Keratinocyte (primary cell): Measurements from ENCODE around the gene MTMR3. TPM values are rescaled to one million over a fixed set of nuclear protein-coding genes. Genes with fewer than 3 reads are reported as not detected.

ENCODE experiments used
- DNase-seq: peaks from one replicate; pipeline ENCODE4 v3.0.0-alpha.2; 2011; ENCODE audit warnings: low read depth, missing footprints, low spot score
- FAIRE-seq: peaks from 2 replicates; lab custom pipeline; 2011; peaks lifted over from hg19 to GRCh38; lab: Jason Lieb, UNC
- H2AFZ ChIP-seq: 2 replicates; pipeline ENCODE4 v1.6.0; 2012; ENCODE audit warnings: low read length, control low read depth, inconsistent platforms; ENCODE audit not compliant: control insufficient read depth
- H3K27ac ChIP-seq: 2 replicates; pipeline ENCODE4 v1.5.1; 2011; ENCODE audit warnings: low read length; ENCODE audit not compliant: control insufficient read depth, insufficient read depth
- H3K27me3 ChIP-seq: 3 replicates; pipeline ENCODE4 v1.6.0; 2011; ENCODE audit warnings: low read length; ENCODE audit not compliant: control insufficient read depth, insufficient read depth; ENCODE audit errors: extremely low read depth
- H3K36me3 ChIP-seq, 2 experiments: 2 replicates in 1 of 2; 3 replicates in 1 of 2; pipeline ENCODE4 v1.5.1; 2011; ENCODE audit warnings: low read length in 2 of 2, mild to moderate bottlenecking in 1 of 2; ENCODE audit not compliant: control insufficient read depth in 2 of 2, insufficient read depth in 2 of 2; ENCODE audit errors: extremely low read depth in 1 of 2
- H3K4me1 ChIP-seq: 3 replicates; pipeline ENCODE4 v1.5.1; 2011; ENCODE audit warnings: low read length; ENCODE audit not compliant: control insufficient read depth, insufficient read depth; ENCODE audit errors: extremely low read depth
- H3K4me2 ChIP-seq: 3 replicates; pipeline ENCODE4 v1.6.0; 2011; ENCODE audit warnings: low read depth, low read length; ENCODE audit not compliant: control insufficient read depth, insufficient read depth; ENCODE audit errors: extremely low read depth
- H3K4me3 ChIP-seq, 3 experiments: fragments of 200-600 bp in 1 of 3; sonication (generic) in 1 of 3; 2 replicates in 2 of 3; 3 replicates in 1 of 3; pipeline ENCODE4 v1.5.1; 2011 to 2016; ENCODE audit warnings: low read length in 3 of 3, mild to moderate bottlenecking in 3 of 3, control low read depth in 2 of 3, inconsistent platforms in 1 of 3, low read depth in 1 of 3, mixed read lengths in 1 of 3, mixed run types in 1 of 3, moderate library complexity in 1 of 3; ENCODE audit not compliant: control insufficient read depth in 2 of 3, insufficient read depth in 2 of 3; ENCODE audit errors: extremely low read depth in 1 of 3
- H3K79me2 ChIP-seq: 2 replicates; pipeline ENCODE4 v1.6.0; 2012; ENCODE audit warnings: low read length; ENCODE audit not compliant: control insufficient read depth, insufficient read depth
- H3K9ac ChIP-seq: 3 replicates; pipeline ENCODE4 v1.6.0; 2011; ENCODE audit warnings: low read length; ENCODE audit not compliant: control insufficient read depth, insufficient read depth; ENCODE audit errors: extremely low read depth
- H3K9me1 ChIP-seq: 3 replicates; pipeline ENCODE4 v1.6.0; 2011; ENCODE audit warnings: low read length; ENCODE audit not compliant: control insufficient read depth, insufficient read depth; ENCODE audit errors: extremely low read depth
- H3K9me3 ChIP-seq: 2 replicates; pipeline ENCODE4 v1.5.1; 2012; ENCODE audit warnings: low read depth, low read length; ENCODE audit not compliant: control insufficient read depth
- H4K20me1 ChIP-seq: 3 replicates; pipeline ENCODE4 v1.6.0; 2011; ENCODE audit warnings: low read length; ENCODE audit not compliant: control insufficient read depth, insufficient read depth; ENCODE audit errors: extremely low read depth
- CTCF ChIP-seq, 3 experiments: IDR thresholded peaks in 1 of 3; conservative IDR thresholded peaks in 1 of 3; optimal IDR thresholded peaks in 1 of 3; 2 replicates in 2 of 3; 3 replicates in 1 of 3; pipeline versions ENCODE3 to v1.5.1; 2011; ENCODE audit warnings: low read length in 3 of 3, mild to moderate bottlenecking in 3 of 3, moderate library complexity in 2 of 3, control low read depth in 1 of 3, inconsistent platforms in 1 of 3; ENCODE audit not compliant: insufficient read depth in 2 of 3; ENCODE audit errors: extremely low read depth in 1 of 3
- EZH2 ChIP-seq: IDR thresholded peaks from one replicate; pipeline ENCODE4 v1.6.1; 2012; ENCODE audit warnings: inconsistent platforms, mild to moderate bottlenecking, low read length, moderate library complexity
- dilution Hi-C: fragments of 300-500 bp; cut with MboI; formaldehyde crosslinking; loops from one replicate; pipeline ENCODE4 v1.7.0; 2020; ENCODE audit warnings: low sequenced_read_pairs; ENCODE audit not compliant: extremely low pct_ligation_motif_present
- polyA plus RNA-seq, 5 experiments: library from polyadenylated mRNA; depleted of rRNA in 3 of 5; stranded (reverse) in 3 of 5; stranded (forward) in 1 of 5; unstranded in 1 of 5; fragments of >200 nt; gene quantifications; 1 replicate in 1 of 5; 2 replicates in 3 of 5; 3 replicates in 1 of 5; pipeline versions ENCODE4 v1.2.1 to v1.2.3, GENCODE V29; 2011 to 2012; ENCODE audit warnings: missing spikeins in 2 of 5, low read depth in 1 of 5, low replicate concordance in 1 of 5

The MTMR3 gene
- polyA plus RNA-seq, 1 donor (not counting 4 experiments of a cell fraction or from before 2014, with no cell fraction given): 16.5 TPM

GRCh38 chr22:29842172-29842571, 40.8 kb upstream of the MTMR3 start:
- peaks cover 8% of the 10 kb centered on the region for H3K79me2 ChIP-seq
- H3K4me3 ChIP-seq: no peak overlapping the region
- H4K20me1 ChIP-seq: no peaks in the 10 kb centered on the region
- peaks cover 27% of the 10 kb centered on the region for H3K4me1 ChIP-seq
- DNase-seq (no peak), FAIRE-seq (no peak)
- no peaks in the 10 kb centered on the region for H3K9me1 ChIP-seq
- no peak for TF ChIP-seq CTCF (optimal IDR thresholded peaks at IDR 0.05 in 1 of 3, IDR thresholded peaks at IDR 0.05 in 1 of 3, conservative IDR thresholded peaks at IDR 0.05 in 1 of 3; ENCODE audit: extremely low read depth in 1 of 3, insufficient read depth in 2 of 3, low read length in 3 of 3)
- no peak for TF ChIP-seq EZH2
- peak overlapping the region; percentile 51 for H3K27ac ChIP-seq
- H2AFZ ChIP-seq: no peak overlapping the region
- H3K9me3 ChIP-seq: no peaks in the 10 kb centered on the region
- dilution Hi-C loops: no loop called here
- H3K27me3 ChIP-seq: no peaks in the 10 kb centered on the region
- H3K4me2 ChIP-seq: peak overlapping the region; percentile 11
- no peaks in the 10 kb centered on the region for H3K36me3 ChIP-seq
- peak overlapping the region; percentile 37 for H3K9ac ChIP-seq

- H3K4me2 ChIP-seq: peak overlapping the region; percentile 11
- FAIRE-seq (peak; percentile 99), DNase-seq (peak; percentile 58)
- peak overlapping the region; percentile 68 for H3K27ac ChIP-seq
- no peak overlapping the region for H3K4me3 ChIP-seq
- dilution Hi-C loops: no loop called here
- no peaks in the 10 kb centered on the region for H3K9me1 ChIP-seq
- no peak overlapping the region for H2AFZ ChIP-seq
- H3K4me1 ChIP-seq: peaks cover 24% of the 10 kb centered on the region
- H3K79me2 ChIP-seq: peaks cover 2% of the 10 kb centered on the region
- H3K27me3 ChIP-seq: no peaks in the 10 kb centered on the region
- TF ChIP-seq EZH2 (no peak), CTCF (optimal IDR thresholded peaks at IDR 0.05 in 1 of 3, IDR thresholded peaks at IDR 0.05 in 1 of 3, conservative IDR thresholded peaks at IDR 0.05 in 1 of 3; ENCODE audit: extremely low read depth in 1 of 3, insufficient read depth in 2 of 3, low read length in 3 of 3) (no peak)
- H4K20me1 ChIP-seq: no peaks in the 10 kb centered on the region
- H3K9me3 ChIP-seq: no peaks in the 10 kb centered on the region
- H3K9ac ChIP-seq: peak overlapping the region; percentile 37
- no peaks in the 10 kb centered on the region for H3K36me3 ChIP-seq
These were observed 40.2 kb upstream of the MTMR3 start for GRCh38 chr22:29842740-29843139.
